AG04450 (cell line): ENCODE measurements around the gene TRPM3. TPM values are rescaled to one million over a fixed set of nuclear protein-coding genes. Genes with fewer than 3 reads are reported as not detected.

Experiments used
- CTCF ChIA-PET: fragments of 300-600, 350-600 bp; formaldehyde crosslinking; extraction: SDS; loops from one replicate; lab custom pipeline; 2022; ENCODE audit warnings: antibody characterized with exemption, inconsistent platforms; lab: Charles Lee
- POLR2A ChIA-PET: fragments of 350-600 bp; formaldehyde crosslinking; extraction: SDS; loops from one replicate; lab custom pipeline; 2021; ENCODE audit warnings: antibody characterized with exemption, inconsistent platforms; lab: Yijun Ruan, JAX
- DNase-seq: peaks from one replicate; pipeline ENCODE4 v3.0.0-alpha.2; 2011; ENCODE audit warnings: low read depth, low spot score
- H3K27ac ChIP-seq: one replicate; pipeline ENCODE4 v1.5.1; 2012; ENCODE audit warnings: low read depth, low read length, control low read depth
- H3K27me3 ChIP-seq: one replicate; pipeline ENCODE4 v1.6.0; 2012; ENCODE audit warnings: low read length; ENCODE audit not compliant: control insufficient read depth, insufficient read depth
- H3K4me3 ChIP-seq: 2 replicates; pipeline ENCODE4 v1.5.1; 2011; ENCODE audit warnings: mild to moderate bottlenecking, low read depth, low read length, control low read depth
- H3K9me3 ChIP-seq: 2 replicates; pipeline ENCODE4 v1.5.1; 2012; ENCODE audit warnings: low read length; ENCODE audit not compliant: control insufficient read depth, insufficient read depth
- CTCF ChIP-seq: IDR thresholded peaks from 2 replicates; pipeline ENCODE4 v1.5.1; 2011; ENCODE audit warnings: low read depth, low read length, control low read depth, inconsistent platforms
- polyA plus RNA-seq: library from polyadenylated mRNA; depleted of rRNA; stranded (reverse); fragments of >200 nt; gene quantifications from 2 replicates; pipeline ENCODE4 v1.2.3, GENCODE V29; 2011

Gene TRPM3
- polyA plus RNA-seq, 1 experiment, result 0.01 TPM

- Histone ChIP-seq H3K4me3 (no peak overlapping the region), H3K9me3 (no peaks in the 10 kb centered on the region), H3K27me3 (no peaks in the 10 kb centered on the region), H3K27ac (no peak overlapping the region)
- no peak for DNase-seq
- ChIA-PET POLR2A (no interaction called here), CTCF (no interaction called here)
- no peak for TF ChIP-seq CTCF
Observed at GRCh38 chr9:71146511-71146910, 25.1 kb upstream of the TRPM3 start.

GRCh38 chr9:71145179-71145578 lies 23.8 kb upstream of the TRPM3 start:
- no peak overlapping the region for H3K27ac ChIP-seq
- ChIA-PET POLR2A (no interaction called here), CTCF (no interaction called here)
- no peak overlapping the region for H3K4me3 ChIP-seq
- no peaks in the 10 kb centered on the region for H3K9me3 ChIP-seq
- no peak for DNase-seq
- TF ChIP-seq CTCF, result no peak
- H3K27me3 ChIP-seq, result no peaks in the 10 kb centered on the region

- H3K27me3 ChIP-seq, result no peaks in the 10 kb centered on the region
- no peak for DNase-seq
- no peaks in the 10 kb centered on the region for H3K9me3 ChIP-seq
- TF ChIP-seq CTCF, result no peak
- CTCF ChIA-PET, result no interaction called here
- no peak overlapping the region for H3K4me3 ChIP-seq
- POLR2A ChIA-PET, result no interaction called here
- H3K27ac ChIP-seq, result no peak overlapping the region
Observed at GRCh38 chr9:71144495-71144894, 23.1 kb upstream of the TRPM3 start.

- no peaks in the 10 kb centered on the region for H3K9me3 ChIP-seq
- ChIA-PET POLR2A (no interaction called here), CTCF (interaction anchor here (1.4 kb wide), 1 partner anchor 147 kb away, joined by 5 read pairs; no protein-coding TSS in a partner anchor)
- TF ChIP-seq CTCF, result no peak
- no peak overlapping the region for H3K4me3 ChIP-seq
- DNase-seq, result no peak
- no peaks in the 10 kb centered on the region for H3K27me3 ChIP-seq
- no peak overlapping the region for H3K27ac ChIP-seq
Observed at GRCh38 chr9:71136696-71137095, 15.3 kb upstream of the TRPM3 start.

GRCh38 chr9:71131145-71131544 lies 9.7 kb upstream of the TRPM3 start:
- Histone ChIP-seq H3K4me3 (no peak overlapping the region), H3K27me3 (no peaks in the 10 kb centered on the region), H3K27ac (no peak overlapping the region), H3K9me3 (no peaks in the 10 kb centered on the region)
- ChIA-PET POLR2A (no interaction called here), CTCF (no interaction called here)
- no peak for TF ChIP-seq CTCF
- no peak for DNase-seq
